GM18861 (cell line): Measurements from ENCODE around the gene ATF6.

ENCODE experiments used
- ATAC-seq: cut with Tn5 transposase; IDR thresholded peaks from one replicate; pipeline ENCODE4 v1.9.1; 2021; ENCODE audit not compliant: unreplicated experiment

ATF6 gene

DNA sequence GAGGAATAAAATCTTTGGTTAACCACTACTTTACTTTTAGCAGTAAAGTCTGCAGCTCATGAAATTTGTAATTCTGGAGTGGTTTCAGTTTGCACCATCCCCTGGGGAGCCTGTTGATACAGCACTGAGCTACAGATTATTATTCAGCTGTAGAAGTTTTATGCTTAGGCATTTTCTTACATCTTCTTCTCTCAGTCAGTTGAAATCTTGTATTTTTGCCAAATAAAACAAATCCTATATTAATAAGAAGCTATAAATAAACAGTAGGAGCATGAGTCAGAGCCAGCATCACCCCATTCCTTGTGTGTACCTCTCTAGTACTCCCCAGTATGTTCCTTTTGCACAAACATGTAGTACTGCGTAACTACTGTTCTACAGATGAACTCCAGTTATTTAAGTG, 118.9 kb downstream of the ATF6 start:
- no peak for ATAC-seq

DNA sequence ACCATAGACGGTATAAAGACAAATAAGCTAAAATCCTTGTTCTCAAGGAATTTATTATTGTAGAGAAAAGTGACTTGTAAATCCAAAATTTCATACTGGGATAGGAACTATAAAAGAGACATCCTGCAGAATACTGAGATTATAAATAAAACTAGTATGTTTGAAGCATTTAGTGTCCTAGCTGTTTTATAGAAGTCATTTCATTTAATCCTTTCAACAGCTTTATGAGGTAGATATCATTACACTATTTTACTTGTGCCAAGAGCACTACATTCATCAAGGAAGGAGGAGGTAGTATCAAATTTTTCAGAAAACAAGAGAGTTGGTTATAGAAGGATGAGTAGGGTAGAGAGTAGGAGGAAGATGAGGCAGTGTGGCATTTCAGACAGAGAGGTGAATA, 119.6 kb downstream of the ATF6 start:
- ATAC-seq: no peak

DNA sequence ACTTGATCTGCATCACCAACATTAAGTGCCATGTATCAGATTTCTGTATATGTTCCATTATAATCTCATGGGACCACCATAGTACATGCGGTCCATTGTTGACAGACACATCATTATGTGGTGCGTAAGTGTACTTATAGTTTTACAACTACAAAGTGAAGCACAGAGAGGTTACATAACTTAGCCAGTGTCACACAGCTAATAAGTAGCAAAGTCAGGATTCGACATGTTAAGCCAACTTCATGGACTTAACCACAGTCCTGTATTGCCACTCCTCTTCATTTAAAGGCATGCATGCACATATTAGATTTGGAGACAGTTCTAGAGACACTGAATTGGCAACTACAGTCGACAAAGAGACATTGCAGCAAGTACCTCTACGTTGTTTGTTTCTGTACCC, 120.5 kb downstream of the ATF6 start:
- ATAC-seq: no peak

DNA sequence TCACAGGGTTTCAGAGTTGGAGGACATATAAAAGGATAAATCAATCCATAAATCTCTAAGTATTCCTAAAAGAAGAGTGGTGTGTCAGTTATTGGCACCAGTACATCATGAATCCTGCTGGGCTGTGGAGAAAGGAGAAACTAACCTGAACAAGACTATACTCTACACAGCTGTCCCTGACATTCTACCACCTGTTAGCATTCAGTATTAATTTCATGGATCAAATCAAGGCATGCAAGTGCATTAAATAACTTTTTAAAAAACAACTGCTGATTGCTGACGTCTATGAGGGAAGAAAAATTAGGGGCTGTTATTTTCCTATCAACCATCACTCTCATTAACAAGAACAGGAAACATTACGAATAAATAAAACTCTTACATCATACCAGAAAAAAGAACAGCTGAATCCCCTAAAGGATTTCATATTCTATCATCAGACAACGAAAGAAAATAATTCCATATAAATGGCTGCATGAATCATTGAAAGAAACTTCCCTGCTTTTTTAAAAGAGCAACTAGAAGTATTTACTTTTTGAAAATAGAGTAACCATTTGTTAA, 121.7 kb downstream of the ATF6 start:
- ATAC-seq: no peak

DNA sequence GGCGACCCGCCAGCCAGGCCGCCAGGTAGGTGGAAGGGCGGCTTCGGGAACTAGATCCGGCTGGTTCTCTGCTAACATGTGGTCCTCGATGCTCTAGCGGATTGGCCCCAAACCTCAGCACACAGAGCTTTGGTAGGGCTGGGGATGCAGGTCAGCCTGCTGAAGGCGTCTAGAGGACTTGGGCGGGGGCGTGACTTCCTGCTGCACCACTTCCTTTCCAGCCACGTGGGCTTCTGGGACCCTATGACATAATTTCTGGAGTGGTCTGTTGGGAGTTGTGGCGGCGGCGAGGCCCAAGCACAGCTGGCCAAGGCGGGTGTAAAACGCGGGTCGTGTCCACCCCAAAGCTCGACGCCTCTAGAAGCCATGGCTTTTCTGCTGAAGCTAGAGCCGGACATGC, 124.5 kb downstream of the ATF6 start:
- ATAC-seq: no peak

DNA sequence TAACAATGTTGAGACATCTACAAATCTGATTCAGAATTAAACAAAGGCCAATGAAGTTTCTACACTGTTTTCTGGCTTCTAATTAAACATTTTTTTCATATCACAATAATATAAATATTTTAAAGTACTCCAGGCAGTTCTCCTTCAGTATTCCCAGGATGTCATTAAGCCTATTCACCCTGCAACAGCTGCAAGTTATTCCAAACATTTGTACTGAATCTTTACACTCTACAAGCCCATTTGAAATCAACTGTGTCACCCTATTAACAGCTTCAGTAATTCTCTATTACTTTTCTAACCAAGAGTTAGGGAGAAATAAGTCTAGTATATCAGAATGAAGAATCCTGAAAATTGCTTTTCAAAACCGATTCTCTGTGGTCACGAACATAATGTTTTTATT, 133.0 kb downstream of the ATF6 start:
- ATAC-seq: no peak

DNA sequence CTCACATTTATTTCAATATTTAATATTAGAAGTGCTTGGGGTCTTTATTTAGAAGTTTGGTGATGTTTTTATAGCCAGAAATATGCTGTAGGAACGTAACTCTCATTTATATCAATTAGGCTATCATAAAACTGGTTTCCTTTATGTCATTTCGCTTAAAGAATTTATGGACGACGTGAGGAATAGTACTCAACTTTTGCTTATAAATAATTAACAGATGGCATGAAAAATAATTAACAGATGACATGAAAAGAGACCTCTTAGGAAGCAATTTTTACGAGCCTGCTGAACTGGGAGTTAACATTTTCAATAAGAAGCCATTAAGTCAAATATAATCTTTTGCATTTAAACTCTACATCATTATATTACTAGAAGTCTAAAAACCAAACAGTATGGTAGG, 134.0 kb downstream of the ATF6 start:
- no peak for ATAC-seq

DNA sequence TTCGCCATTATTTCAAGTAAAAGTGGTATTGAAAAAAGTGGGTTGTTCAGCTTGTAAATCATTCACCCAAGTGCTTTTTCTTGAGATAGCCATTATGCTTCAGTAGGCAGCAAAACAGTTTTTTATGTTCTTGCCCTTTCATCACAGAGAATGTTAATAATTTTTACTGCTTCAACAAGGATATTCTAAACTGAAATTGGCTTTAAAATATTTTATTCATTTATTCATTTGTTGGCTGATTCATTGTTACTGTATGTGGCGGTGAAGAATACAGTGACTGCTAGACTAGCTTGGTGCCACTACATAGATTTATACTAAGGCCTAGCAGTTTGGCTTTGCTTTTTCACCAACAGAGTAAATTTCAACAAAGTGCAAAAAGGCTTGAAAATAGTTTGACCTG, 136.1 kb downstream of the ATF6 start:
- ATAC-seq: no peak

DNA sequence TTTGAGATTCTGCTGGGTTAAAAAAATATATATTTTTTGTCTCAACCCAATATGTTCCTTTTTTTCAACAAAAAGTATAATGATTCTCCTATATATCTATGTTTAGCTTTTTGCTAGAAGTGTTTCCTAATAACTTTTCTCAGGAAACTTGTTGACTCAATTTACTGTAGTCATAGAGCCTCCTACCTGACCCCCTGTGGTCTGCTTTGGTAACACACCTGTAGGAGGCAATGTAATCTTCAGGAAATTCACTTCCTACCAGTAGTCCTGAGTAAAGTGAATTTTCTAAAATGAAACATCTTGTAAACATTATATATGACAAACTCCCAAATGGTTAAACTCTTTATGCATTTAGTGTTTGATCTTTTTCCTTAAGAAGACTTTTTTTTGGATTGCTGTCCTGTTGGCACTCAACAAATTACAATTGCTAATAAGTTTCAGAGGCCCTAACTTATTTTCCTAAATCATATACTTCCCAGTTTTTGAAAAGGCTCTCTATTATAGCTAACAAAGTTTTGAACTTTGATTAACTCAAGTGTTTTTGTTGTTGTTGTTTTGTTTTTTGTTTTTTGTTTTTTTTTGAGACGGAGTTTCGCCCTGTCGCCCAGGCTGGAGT, 139.3 kb downstream of the ATF6 start:
- peak; percentile 57 for ATAC-seq

DNA sequence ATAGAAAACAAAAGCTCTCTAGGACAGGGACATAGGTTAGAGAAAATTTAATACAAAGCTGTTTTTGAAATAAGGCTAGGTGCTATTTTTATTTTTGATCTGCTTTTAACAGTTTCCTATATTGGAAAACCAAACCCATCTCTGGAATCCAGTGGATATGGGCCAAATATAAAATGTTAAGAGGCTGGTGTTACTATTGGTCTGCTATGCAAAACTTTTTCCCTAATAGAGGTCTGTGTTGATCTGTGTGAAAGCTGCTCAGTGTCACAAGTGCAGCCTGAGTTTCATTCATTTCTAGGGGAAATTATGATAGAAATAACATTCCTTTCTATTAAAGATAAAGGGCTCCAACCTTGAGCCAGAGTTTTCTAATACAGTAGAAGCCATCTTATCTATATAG, 141.1 kb downstream of the ATF6 start:
- ATAC-seq: no peak

DNA sequence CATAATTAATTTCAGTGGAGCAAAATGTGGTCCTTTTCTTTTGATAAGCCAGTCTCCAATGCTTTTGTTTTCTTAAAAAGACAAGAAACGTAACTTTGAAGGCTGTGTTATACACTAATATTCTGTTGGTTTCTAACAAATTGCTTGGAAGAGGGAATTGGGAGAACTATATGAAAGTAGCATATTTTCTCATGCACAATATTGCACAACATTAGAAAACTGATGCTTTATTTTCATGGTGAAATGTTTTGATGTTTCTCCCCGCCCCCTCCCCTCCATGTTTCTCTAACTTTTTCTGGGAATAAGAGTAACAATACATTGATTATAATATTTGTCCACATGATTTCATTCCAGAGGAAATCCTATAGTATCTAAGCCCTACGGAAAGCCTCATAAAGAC, 142.1 kb downstream of the ATF6 start:
- ATAC-seq: no peak

DNA sequence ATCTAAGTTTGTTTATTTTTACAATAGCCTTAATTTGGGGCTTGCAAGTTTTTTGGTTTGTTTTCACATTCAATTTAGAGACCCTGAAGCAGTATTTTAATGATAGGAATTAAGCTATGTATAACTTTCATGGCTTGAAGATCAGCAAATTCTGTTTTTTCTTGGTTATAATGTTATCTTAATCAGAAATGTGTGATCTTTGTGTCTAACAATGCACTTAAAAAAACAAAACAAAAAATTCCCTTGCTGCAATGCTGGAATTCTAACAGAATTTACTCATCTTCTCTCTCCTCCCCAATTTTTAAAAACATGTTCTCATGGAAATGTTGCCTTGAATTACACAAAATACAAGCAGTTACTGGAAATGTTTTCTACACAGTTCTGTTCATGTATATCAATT, 144.5 kb downstream of the ATF6 start:
- ATAC-seq: no peak

DNA sequence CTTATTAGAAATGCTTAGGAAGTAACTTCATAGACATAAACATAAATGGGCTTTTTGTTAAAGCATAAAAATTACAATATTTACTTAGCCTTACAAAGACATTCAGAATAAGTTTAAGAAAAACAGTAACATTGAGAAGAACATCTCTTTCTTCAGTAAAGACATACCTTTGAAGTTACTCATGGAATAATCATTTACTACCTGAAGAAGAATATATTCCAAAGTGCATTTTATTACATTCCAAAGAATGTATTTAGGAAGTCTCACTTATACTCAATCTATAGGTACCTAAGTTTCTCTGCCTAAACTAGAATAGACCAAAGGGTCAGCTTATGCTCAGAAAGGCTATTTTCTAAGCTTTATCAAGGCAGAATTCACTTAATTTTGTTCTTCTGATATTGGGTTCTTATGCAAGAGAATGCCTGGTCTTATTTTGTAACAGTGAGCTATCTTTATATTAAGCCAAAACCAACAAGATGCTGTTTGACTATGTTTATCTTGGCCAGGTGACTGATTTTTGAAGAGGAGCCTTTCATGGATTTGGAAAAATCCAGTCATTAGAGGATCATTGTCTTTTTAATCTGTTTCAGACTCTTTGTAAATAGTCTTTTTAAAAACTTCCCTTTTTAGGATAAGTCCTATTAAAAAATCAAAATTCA, 147.5 kb downstream of the ATF6 start:
- no peak for ATAC-seq

DNA sequence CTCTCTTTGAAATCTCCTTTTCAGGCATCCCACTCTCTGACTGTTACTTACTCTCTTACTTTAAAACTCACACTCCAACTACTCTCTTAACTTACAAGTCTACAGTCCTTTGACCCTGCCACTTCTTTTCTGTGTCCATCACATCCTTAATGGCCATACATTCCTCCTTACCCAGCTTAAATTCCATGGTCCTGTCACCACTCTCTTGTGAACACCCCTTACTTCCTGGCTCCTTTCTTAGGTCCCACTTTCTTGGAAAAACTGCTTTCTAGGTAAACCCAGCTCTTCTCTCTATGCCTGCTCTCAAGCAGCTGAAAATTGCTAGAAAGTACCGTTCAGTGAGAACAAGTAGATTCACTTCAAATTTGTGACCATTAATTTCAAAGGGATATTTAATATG, 148.5 kb downstream of the ATF6 start:
- no peak for ATAC-seq

DNA sequence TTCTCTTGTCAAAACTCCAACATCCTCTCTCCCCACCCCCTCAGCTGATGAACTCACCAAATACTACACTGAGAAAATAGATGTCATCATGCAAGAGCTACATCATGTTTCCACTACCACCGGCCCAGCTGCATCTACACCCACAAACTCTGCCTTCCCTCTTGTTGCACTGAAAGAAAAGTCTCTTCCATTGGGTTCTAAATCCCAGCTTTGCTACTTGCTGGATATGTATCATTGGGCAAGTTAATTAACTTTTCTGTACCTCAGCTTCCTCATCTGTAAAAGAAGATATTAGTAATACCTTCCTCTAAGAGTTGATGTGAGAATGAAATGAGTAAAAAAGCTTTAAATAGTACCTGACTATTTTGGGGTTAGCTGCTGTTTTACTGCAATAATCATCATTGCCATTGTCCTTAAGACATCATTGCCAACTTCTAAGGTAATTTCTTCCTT, 149.0 kb downstream of the ATF6 start:
- ATAC-seq: peak; percentile 69

DNA sequence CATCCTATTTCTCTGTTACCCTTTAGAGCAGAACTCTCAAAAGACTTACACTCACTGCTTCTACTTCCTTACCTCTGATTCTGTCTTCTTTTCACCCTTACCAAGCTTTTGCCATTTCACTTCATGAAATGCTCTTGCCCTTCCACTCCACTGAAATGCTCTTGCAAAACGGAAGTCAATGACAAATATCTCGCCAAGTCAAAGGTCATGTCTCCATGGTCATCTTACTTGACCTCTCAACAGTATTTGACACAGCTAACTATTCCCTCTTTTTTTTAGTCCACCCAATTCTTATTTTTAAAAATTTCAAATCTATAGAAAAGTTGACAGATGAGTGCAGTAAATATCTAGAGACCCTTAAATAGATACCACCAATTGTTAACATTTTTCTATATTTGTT, 149.9 kb downstream of the ATF6 start:
- no peak for ATAC-seq

DNA sequence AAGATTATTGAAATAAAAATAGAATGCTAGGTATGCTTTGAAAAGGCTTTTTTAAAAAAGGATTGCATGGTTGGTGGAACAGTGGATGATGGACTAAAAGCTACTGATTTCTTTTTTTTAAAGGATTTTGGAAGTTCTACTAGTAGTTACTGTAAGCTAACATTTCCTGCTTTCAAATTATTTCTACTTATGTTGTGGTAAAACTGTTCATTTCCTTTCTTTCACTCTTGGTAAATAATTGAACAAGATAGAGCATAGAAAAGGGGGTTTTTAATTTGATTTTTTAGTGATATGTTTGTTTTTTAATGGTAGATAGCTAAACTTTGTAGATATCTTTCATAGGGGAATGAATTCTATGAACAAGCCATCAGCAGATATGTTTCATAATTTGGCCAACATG, 153.1 kb downstream of the ATF6 start:
- no peak for ATAC-seq

DNA sequence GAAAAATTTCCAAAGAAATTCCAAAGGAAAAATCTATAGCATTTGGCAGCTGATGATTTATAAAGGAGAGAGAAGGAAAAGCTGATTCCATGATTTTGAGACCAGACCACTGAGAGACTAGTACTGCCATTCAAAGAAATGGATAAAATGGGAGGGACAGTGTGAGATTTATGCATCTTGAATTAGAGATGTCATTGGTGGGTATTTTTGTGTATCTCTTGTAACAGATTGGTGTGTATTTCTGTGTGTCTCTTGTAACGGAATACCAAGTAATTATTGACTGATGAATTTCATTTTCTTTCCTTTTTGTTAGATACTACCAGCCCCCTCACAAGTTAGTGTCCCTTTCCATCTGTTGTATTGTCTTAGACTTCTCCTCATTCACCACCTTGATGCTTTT, 155.4 kb downstream of the ATF6 start:
- ATAC-seq: no peak

DNA sequence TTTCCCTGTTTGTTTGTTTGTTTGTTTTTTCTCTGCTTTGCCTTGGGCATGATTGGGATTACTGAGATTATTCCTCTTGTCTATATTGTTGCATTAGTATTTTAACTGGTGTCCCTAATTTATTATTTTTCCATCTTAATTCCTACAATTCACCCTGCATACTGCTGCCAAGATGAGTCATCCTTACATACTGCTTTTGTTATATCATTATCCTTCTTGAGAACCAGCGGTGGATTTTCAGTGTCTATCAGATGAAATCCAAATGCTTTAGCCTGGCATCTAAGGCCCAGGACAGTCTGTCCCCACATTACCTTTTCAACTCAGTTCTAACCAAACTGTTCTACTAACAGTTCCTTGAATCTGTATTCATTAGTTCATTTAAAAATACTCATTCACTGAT, 155.9 kb downstream of the ATF6 start:
- ATAC-seq: no peak

DNA sequence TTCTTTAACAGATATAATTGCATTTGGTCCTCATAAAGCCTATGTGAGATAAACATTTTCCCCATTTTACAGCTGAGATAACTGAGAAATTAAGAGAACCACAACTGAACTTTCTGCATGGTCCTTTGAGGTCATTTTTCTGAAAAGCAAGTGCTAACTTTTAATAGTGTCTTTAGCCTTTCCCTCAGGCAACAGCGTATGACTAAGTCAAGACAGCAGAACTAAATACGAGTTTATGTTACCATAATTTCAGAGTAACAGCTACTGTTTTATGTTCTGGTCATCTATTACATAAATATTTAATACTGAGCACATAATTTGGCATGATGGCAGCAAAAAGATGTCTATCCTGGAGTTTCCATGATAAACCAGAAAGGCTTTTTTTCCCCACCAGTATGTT, 161.9 kb downstream of the ATF6 start:
- no peak for ATAC-seq

DNA sequence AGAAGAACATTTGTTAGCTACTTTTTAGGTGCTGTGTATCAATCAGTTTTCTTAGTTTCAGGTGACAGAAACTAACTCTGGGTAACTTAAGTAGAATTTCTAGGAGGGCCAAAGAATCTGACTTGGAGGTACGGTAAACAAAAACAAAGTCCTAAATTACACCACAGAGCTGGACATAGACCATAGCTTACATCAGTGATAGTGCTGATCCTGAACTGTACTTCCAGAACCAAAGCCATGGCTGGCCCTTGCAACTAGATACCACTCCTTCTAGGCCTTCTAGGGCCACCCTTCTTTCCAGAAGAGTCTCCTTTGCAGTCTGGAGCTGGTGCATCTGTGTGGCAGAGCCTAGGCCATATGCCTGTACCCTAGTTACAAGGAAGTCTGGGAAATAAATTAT, 163.0 kb downstream of the ATF6 start:
- no peak for ATAC-seq

DNA sequence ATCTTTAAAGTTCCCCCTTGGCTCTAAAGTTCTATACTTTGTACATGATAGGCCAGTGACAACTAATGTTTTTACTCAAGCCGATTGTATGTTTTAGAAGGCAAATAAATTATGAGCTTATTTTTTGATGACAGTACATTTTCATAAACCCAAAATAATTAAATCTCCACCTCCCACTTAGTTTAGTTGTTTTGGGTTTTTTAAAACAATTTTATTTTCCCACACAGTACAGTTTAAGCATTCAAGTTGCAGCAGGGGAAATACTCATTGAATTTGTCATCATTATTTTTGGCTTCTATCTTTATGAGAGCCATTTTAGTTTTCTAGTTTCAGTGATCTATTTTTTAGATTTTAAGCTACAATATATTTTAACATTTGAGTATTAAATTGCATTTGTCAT, 163.9 kb downstream of the ATF6 start:
- ATAC-seq: no peak

DNA sequence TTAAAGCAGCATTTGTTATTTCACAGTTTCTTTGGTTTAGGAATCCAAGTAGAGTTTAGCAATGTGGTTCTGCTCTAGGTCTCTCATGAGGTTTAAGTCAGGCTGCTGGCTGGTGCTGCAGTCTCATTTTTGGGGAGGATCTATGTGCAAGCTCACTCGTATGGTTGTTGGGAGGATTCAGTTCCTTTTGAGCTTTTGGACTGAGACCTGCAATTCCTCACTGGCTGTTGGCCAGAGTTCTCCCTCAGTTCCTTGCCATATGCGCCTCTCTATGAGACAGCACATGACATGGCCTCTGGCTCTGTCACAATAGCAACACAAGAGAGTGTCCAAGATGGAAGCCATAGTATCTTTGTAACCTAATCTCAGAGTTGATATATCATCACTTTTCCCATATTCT, 166.5 kb downstream of the ATF6 start:
- no peak for ATAC-seq
